Measurements from ENCODE around the gene DNHD1. TPM values are rescaled to one million over a fixed set of nuclear protein-coding genes. Genes with fewer than 3 reads are reported as not detected.

Gene DNHD1
- total RNA-seq, 6 experiments from 2014 or later = 1.9 to 10.3 (median 6.1) TPM

DNA sequence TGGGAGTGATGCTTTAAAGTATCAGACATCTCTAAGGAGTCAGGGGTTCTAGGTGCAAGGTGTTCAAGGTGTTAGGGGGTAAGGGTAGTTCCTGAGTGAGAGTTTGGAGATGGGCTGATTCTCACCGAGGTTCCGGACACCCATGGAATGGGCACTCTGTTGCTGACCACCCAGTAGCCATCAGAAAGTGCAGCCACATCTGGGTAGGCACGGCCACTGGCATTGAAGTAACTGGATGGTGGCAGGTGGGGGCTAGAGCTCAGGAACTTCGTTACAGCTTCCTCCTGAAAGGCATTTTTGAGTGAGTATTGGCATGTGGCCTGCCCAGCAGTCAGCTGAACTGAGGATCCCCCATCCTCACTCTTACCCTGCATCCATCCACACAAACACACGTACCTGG lies 118.0 kb downstream of the DNHD1 start:
- peaks cover 0 to 17% (median 2%) of the 10 kb centered on the region in 4 donors for H3K4me1 ChIP-seq
- H3K9me3 ChIP-seq = no peaks in the 10 kb centered on the region
- intact Hi-C loops (cut with DNase I) = no loop called here
- H3K27ac ChIP-seq = no peak overlapping the region
- DNase-seq (no peak), ATAC-seq (no peak)
- H3K36me3 ChIP-seq = peaks cover under 1 to 25% (median 9%) of the 10 kb centered on the region in 4 donors
- no peaks in the 10 kb centered on the region for H3K27me3 ChIP-seq
- no peak for TF ChIP-seq POLR2A (IDR thresholded peaks at IDR 0.05)
- TF ChIP-seq, protein P1, sequence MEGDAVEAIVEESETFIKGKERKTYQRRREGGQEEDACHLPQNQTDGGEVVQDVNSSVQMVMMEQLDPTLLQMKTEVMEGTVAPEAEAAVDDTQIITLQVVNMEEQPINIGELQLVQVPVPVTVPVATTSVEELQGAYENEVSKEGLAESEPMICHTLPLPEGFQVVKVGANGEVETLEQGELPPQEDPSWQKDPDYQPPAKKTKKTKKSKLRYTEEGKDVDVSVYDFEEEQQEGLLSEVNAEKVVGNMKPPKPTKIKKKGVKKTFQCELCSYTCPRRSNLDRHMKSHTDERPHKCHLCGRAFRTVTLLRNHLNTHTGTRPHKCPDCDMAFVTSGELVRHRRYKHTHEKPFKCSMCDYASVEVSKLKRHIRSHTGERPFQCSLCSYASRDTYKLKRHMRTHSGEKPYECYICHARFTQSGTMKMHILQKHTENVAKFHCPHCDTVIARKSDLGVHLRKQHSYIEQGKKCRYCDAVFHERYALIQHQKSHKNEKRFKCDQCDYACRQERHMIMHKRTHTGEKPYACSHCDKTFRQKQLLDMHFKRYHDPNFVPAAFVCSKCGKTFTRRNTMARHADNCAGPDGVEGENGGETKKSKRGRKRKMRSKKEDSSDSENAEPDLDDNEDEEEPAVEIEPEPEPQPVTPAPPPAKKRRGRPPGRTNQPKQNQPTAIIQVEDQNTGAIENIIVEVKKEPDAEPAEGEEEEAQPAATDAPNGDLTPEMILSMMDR (IDR thresholded peaks at IDR 0.05) = no peak
- WGBS (ENCODE audit: insufficient coverage, low coverage, low lambda C conversion rate, missing lambda C conversion rate) = 85% methylated on average over 2 of the region's 5 CpGs
- no peak overlapping the region for H3K4me3 ChIP-seq

GRCh38 chr11:6615882-6616585 lies 119.0 kb downstream of the DNHD1 start:
- Histone ChIP-seq H3K9me3 (no peaks in the 10 kb centered on the region), H3K27ac (no peak overlapping the region), H3K36me3 (peaks cover 0 to 18% (median 3%) of the 10 kb centered on the region in 4 donors), H3K4me1 (peaks cover 0 to 15% (median 2%) of the 10 kb centered on the region in 4 donors), H3K4me3 (no peak overlapping the region), H3K27me3 (no peaks in the 10 kb centered on the region)
- WGBS (ENCODE audit: insufficient coverage, low coverage, low lambda C conversion rate, missing lambda C conversion rate) = 90% methylated on average over 2 of the region's 9 CpGs
- no peak for DNase-seq
- no peak for ATAC-seq
- intact Hi-C loops (cut with DNase I) = no loop called here
- TF ChIP-seq, protein P1 (IDR thresholded peaks at IDR 0.05) = no peak
- TF ChIP-seq POLR2A (IDR thresholded peaks at IDR 0.05) = no peak

- Histone ChIP-seq H3K9me3 (no peaks in the 10 kb centered on the region), H3K4me3 (no peak overlapping the region), H3K27me3 (no peaks in the 10 kb centered on the region), H3K27ac (no peak overlapping the region), H3K36me3 (peaks cover 0 to 18% (median 3%) of the 10 kb centered on the region in 4 donors), H3K4me1 (peaks cover 0 to 13% (median 2%) of the 10 kb centered on the region in 4 donors)
- DNase-seq = no peak
- intact Hi-C loops (cut with DNase I) = no loop called here
- 100% methylated on average over 3 of the region's 14 CpGs for WGBS (ENCODE audit: insufficient coverage, low coverage, low lambda C conversion rate, missing lambda C conversion rate)
- TF ChIP-seq POLR2A (IDR thresholded peaks at IDR 0.05) = no peak
- TF ChIP-seq, protein P1 (IDR thresholded peaks at IDR 0.05) = no peak
- ATAC-seq = no peak
Observed at GRCh38 chr11:6616596-6617250, 119.6 kb downstream of the DNHD1 start.

GRCh38 chr11:6617315-6617781 lies 120.3 kb downstream of the DNHD1 start:
- peak overlapping the region in 2 of 3 donors; percentile 93 to 97 for H3K27ac ChIP-seq
- DNase-seq (no peak), ATAC-seq (no peak)
- no peak for TF ChIP-seq POLR2A (IDR thresholded peaks at IDR 0.05)
- TF ChIP-seq, protein P1 (IDR thresholded peaks at IDR 0.05) = no peak
- intact Hi-C loops (cut with DNase I) = no loop called here
- peak overlapping the region in 2 of 3 donors; percentile 12 to 80 for H3K4me3 ChIP-seq
- peaks cover 0 to 18% (median 3%) of the 10 kb centered on the region in 4 donors for H3K36me3 ChIP-seq
- H3K4me1 ChIP-seq = peaks cover 0 to 13% (median 2%) of the 10 kb centered on the region in 4 donors
- H3K27me3 ChIP-seq = no peaks in the 10 kb centered on the region
- 52% methylated on average over 5 of the region's 5 CpGs for WGBS (ENCODE audit: insufficient coverage, low coverage, low lambda C conversion rate, missing lambda C conversion rate)
- H3K9me3 ChIP-seq = no peaks in the 10 kb centered on the region
